ENCODE results near the gene PIAS1.

Gene PIAS1

DNA sequence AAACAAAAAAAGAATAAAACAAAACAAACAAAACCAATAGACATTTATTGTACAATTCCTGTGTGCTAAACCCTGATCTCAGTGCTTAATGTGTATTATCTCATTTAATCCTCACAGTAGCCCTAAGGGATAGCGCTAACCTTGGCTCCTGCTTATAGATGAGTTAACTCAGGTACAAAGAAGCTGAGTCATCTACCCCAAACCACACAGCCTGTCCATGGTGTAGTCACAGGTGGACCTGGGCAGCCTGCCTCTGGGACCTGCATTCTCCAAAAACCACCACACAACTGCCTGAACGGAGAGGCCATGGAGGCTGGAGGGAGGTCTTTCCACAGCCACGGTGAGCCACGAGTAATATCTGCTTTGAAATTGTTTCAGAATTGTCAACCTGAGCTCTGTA, 180.9 kb downstream of the PIAS1 start:
- TF ChIP-seq, protein P1, sequence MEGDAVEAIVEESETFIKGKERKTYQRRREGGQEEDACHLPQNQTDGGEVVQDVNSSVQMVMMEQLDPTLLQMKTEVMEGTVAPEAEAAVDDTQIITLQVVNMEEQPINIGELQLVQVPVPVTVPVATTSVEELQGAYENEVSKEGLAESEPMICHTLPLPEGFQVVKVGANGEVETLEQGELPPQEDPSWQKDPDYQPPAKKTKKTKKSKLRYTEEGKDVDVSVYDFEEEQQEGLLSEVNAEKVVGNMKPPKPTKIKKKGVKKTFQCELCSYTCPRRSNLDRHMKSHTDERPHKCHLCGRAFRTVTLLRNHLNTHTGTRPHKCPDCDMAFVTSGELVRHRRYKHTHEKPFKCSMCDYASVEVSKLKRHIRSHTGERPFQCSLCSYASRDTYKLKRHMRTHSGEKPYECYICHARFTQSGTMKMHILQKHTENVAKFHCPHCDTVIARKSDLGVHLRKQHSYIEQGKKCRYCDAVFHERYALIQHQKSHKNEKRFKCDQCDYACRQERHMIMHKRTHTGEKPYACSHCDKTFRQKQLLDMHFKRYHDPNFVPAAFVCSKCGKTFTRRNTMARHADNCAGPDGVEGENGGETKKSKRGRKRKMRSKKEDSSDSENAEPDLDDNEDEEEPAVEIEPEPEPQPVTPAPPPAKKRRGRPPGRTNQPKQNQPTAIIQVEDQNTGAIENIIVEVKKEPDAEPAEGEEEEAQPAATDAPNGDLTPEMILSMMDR (IDR thresholded peaks at IDR 0.05; ENCODE audit: low read depth, low read length, missing control alignments), result no peak
- no peak for DNase-seq (ENCODE audit: extremely low read depth, low read depth)
- no peak overlapping the region for H3K4me3 ChIP-seq (replicated peaks; ENCODE audit: low read depth, low read length)

DNA sequence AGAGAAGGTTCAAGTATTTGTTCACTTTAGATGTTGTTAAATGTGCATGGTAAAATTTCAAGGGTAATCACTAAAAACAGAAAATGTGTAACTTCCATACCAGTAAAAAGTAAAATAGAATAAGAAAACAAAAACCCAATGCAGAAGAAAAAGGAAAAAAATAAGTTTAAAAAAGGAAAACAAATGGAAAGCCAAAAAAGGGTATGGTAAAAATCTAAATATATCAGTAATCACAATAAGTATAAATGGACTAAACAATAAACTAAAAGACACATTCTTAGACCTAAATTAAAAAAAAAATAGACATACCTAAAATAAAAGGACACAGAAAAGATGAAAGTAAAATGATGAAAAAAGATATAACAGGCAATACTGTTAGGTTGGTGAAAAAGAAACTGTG, 184.9 kb downstream of the PIAS1 start:
- H3K4me3 ChIP-seq (replicated peaks; ENCODE audit: low read depth, low read length), result no peak overlapping the region
- TF ChIP-seq, protein P1 (IDR thresholded peaks at IDR 0.05; ENCODE audit: low read depth, low read length, missing control alignments), result no peak

DNA sequence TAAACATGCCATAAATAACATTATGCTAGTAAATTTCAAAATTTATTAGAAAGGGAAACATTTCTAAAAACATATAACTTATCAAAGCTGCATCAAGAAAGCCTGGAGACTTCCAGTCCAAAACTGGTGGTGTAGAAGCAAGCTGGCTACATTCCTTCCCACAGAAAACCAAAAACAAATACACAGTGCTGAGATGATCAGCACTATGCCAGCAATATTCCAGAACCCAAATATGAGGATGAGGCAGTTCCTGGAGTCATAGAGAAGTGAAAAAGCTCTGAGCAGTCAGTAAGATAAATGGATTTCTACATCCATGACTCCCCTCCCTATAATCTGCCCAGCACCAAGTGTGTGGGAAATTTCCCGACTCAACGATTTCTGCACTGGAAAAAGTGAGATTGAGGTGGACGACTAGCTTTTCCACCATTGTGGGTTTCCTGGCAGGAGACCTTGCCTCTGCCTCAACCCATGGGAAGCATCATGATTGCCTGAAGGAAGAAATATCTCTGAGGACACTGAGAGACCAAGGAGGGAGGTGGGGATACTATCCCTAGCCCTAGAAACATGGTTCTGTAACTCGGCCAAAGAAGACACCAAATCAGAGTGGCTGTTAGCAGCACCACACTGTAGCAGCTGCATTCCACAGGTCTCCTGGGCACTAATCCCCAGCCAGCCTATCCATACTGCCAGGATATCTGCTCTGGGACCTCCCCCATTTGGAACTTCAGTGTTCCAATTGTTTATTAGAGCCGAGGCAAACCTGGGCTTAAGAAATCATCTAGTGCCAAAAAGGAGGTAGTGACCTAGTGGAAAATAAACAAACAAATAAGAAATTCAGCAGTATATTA, 187.2 kb downstream of the PIAS1 start:
- DNase-seq (ENCODE audit: extremely low read depth, low read depth), result no peak
- TF ChIP-seq, protein P1 (IDR thresholded peaks at IDR 0.05; ENCODE audit: low read depth, low read length, missing control alignments), result no peak

More for the DNA sequence above, 184.9 kb downstream of the PIAS1 start:
- no peak for DNase-seq (ENCODE audit: extremely low read depth, low read depth)

More for the DNA sequence above, 187.2 kb downstream of the PIAS1 start:
- H3K4me3 ChIP-seq (replicated peaks; ENCODE audit: low read depth, low read length), result no peak overlapping the region

All from HFF-Myc (cell line).